Superior temporal gyrus (tissue), 1 donor: Measurements from ENCODE around the gene ISG15.
A peak's percentile ranks its signal among the peaks of the same experiment; 100 is the strongest.
"Not testable (repeated sequence)": the region's sequence is repeated elsewhere in the genome, so short reads cannot be mapped to it uniquely, and the experiment has no call there.

Source experiments
- DNase-seq: peaks from one replicate; pipeline ENCODE4 v3.0.0-alpha.2; 2016; ENCODE audit errors: extremely low spot score

Gene ISG15

DNA sequence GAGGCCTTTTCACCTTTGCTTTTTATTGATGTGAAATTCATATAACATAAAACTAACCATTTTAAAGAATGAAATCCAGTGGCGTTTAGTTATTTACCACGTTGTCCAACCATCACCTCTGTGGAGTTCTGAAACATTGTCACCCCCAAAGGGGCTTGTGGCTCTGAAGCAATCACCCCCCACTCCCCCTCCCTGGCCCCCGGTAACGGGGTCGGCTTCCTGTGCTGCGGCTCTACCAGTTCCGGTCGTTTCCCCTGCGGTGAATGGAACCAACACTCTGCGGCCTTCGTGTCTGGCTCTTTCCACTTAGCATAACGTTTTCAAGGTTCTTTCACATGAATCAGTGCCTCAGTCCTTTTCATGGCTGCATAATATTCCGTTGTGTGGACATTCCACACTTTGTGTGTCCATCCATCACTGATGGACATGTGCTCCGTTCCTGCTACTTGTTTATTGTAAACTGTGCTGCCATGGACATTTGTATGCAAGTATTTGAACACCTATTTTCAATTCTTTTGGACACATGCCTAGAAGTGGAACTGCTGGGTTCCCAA lies 1.8 kb upstream of the ISG15 start:
- no peak for DNase-seq

DNA sequence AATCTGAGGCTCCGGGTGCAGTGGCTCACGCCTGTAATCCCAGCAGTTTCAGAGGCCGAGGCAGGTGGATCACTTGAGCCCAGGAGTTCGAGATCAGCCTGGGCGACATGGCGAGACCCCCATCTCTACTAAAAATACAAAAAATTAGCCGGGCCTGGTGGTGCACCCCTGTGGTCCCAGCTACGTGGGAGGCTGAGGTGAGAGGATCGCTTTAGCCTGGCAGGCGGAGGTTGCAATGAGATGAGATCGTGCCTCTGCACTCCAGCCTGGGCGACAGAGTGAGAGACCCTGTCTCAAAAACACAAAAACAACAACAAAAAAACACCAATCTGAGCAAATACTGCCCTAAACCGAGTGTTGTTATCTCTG lies 577 bp upstream of the ISG15 start:
- DNase-seq = not testable (repeated sequence)

DNA sequence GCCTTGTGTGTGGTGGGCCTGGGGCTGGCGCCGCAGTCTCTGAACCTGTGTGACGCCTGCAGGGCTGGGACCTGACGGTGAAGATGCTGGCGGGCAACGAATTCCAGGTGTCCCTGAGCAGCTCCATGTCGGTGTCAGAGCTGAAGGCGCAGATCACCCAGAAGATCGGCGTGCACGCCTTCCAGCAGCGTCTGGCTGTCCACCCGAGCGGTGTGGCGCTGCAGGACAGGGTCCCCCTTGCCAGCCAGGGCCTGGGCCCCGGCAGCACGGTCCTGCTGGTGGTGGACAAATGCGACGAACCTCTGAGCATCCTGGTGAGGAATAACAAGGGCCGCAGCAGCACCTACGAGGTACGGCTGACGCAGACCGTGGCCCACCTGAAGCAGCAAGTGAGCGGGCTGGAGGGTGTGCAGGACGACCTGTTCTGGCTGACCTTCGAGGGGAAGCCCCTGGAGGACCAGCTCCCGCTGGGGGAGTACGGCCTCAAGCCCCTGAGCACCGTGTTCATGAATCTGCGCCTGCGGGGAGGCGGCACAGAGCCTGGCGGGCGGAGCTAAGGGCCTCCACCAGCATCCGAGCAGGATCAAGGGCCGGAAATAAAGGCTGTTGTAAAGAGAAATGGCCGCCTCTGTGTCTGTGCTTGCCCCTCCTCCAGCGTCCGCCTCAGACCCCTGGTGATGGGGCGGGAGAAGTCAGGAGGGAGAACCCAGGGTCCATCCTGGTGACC lies 788 bp downstream of the ISG15 start:
- DNase-seq = no peak

DNA sequence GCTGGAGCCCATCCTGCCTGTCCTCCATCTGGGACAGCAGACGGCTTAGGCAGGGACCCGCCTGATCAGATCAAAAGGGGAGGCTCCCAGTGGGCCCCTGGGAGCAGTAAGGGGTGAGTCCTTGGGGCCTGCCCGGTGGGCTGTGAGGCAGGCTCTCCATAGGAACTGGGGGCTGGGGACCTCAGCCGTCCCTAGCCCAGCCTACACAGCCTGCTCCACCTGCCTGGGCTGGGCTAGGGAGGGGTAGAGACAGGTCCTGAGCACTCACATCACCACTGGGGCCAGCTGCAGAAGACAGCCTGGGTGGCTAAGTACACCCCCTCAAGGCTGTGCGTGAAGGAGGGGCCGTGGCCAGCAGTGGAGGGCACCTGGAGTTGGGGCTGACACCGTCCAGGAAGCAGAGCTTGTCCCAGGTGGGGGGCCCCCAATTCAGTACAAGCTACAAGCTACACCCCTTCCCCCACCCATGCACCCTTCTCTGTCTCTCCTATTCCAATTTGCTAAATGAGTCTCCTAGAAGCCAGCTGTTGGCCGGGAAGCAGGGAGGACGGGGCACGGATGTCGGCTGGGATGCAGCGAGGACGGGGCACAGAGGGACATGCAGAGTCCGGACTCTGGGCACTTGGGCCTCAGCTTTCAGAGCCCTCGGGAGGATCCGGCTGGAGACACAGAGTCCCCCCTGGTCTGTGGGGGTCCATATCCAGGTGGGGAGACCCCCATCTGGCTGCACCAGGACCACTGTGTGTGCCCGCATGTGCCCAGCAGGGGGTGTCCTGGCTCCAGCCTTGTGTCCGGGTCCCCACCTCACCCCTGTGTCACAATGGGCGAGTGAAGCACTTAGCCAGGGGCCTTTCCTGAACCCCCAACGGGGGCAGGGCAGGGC lies 1.7 kb downstream of the ISG15 start:
- no peak for DNase-seq

DNA sequence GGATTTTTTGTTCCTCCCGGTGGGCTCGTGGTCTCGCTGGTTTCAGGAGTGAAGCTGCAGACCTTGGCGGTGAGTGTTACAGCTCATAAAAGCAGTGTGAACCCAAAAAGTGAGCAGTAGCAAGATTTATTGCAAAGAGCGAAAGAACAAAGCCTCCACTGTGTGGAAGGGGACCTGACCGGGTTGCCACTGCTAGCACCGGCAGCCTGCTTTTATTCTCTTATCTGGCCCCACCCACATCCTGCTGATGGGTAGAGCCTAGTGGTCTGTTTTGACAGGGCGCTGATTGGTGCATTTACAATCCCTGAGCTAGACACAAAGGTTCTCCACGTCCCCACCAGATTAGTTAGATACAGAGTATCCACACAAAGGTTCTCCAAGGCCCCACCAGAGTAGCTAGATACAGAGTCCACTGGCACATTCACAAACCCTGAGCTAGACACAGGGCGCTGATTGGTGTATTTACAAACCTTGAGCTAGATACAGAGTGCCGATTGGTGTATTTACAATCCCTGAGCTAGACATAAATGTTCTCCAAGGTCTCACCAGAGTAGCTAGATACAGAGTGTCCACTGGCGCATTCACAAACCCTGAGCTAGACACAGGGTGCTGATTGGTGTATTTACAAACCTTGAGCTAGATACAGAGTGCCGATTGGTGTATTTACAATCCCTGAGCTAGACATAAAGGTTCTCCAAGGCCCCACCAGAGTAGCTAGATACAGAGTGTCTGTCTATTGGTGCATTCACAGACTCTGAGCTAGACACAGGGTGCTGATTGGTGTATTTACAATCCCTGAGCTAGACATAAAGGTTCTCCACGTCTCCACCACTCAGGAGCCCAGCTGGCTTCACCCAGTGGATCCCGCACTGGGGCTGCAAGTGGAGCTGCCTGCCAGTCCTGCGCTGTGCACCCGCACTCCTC lies 4.4 kb downstream of the ISG15 start:
- DNase-seq = not testable (repeated sequence)

DNA sequence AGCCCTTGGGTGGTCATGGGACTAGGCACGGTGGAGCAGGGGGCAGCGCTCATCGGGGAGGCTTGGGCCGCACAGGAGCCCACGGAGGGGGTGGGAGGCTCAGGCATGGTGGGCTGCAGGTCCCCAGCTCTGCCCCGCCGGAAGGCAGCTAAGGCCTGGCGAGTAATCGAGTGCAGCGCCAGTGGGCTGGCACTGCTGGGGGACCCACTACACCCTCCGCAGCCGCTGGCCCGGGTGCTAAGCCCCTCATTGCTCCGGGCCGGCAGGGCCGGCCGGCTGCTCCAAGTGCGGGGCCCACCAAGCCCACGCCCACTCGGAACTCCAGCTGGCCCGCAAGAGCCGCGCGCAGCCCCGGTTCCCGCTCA lies 5.0 kb downstream of the ISG15 start:
- not testable (repeated sequence) for DNase-seq

DNA sequence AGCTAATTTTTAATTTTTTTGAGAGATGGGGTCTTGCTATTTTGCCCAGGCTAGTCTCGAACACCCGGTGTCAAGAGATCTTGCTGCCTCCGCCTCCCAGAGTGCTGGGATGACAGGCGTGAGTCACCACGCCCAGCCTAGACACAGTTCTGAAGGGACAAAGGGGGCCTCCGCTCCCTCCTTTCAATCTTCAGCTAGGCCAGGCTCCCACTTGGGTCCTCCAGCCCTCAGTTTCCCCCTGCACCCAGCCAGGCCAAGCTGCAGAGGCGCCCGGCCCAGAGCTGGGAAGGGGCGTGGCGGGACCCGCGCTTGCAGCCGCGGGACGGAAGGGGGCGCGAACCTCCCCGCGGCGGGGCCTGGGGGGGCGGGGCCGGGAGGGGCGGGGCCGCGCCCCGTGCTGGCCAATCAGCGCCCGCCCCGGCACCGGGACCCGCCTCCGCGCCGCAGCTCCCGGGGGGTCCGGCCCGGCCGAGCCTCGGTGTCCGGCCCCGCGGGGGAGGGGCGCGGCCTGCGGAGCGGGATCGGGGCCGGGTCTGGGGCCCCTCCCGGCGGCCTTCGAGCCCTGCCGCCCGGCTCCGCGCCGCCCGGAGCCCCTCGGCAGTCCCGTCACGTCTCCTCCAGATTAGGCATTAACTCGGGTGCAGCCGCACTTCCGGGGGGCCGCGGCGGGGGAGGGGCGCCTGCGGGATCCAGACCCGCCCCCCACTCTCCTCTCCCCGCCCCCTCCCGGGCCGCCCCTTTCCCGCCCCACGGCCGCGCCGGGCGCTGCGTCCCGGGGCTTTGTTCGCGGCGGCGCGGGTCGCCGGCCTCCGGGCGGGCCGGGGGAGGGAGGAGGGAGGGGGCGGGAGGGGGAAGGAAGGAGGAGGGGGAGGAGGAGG lies 6.1 kb downstream of the ISG15 start:
- peak; percentile 72 for DNase-seq

DNA sequence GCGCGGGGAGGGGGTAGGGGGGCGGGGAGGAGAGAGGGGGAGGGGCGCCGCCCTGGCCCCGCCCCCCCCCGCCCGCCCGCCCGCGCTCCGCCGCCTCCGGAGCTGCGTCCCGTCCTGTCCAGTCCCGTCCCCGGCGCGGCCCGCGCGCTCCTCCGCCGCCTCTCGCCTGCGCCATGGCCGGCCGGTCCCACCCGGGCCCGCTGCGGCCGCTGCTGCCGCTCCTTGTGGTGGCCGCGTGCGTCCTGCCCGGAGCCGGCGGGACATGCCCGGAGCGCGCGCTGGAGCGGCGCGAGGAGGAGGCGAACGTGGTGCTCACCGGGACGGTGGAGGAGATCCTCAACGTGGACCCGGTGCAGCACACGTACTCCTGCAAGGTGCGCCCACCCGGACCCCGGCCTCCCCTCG lies 6.7 kb downstream of the ISG15 start, which contains the start of gene AGRN:
Gene AGRN (plus strand): TSS at position 121 of the 405 bp plus-strand sequence. CDS start 53 bp downstream, at position 174.
- DNase-seq = no peak

DNA sequence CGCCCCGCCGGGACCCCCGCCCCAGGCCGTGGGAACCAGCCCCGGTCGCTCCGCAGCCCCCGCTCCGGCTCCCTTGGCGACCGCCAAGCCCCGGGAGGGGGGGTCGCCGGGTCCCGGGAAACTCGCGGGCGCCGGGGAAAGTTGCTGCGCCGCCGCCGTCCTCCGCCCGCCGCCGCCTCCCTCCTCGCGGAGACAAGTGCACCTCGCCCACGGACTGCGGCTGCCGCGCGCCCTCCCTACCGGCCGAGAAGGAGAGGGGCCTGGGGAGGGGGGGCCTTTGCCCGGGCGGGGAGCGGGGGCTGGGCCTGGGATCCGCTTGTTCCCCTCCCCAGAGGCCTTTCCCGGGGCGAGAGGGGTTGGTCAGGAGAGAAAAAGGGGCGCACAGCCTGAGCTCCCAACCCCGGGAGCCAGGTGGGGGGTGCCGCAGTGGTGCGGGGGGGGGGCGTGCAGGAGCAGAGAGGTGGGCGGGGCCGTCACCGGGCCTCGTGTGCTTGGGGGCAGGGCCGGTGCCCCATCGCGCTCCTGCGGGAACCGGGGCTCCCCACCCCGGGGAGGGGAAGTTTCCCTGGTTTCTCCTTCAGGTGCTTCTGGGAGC lies 7.2 kb downstream of the ISG15 start:
- no peak for DNase-seq

DNA sequence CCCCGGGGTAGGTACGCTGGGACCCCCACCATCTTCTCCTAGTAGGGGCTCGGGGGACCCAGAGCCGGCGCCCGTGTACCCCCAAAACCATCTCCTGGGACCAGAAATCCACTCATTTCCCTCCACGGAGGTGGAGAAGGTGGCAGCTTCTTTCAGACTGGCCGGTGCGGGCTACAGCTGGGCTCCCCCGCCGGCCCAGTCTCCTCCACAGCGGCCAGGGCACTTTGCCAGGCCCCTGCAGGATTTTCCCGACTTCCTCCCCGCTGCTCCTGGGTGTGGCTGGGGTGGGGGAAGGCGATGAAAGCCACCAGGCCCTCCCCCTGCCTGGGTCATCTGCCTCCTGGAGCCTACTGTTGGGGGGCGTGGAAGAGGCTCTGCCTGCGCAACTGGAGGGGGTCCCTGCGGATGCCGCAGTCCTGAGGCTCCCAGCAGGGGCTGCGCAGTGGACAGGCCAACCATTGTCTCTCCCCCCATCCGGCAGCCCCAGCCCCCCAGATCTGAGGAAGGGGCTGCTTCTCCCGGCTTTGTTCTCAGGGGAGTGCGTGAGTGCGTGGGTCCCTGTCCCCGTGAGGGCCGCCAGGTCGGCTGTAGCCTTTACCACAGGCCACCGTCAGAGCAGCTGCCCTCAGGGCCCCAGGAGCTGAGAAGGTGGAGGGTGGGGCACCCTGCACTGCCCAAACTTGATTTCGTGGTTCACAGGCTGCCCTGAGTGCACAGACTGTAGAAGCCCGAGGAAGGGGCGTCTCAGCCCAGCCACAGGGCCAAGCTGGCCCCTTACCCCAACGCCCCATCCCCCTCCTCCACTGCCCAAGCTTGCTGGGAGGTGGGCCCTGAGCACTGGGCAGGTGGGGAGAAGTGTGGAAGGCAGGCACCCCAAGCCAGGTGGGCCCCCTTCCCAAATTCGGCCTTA lies 8.0 kb downstream of the ISG15 start:
- no peak for DNase-seq

DNA sequence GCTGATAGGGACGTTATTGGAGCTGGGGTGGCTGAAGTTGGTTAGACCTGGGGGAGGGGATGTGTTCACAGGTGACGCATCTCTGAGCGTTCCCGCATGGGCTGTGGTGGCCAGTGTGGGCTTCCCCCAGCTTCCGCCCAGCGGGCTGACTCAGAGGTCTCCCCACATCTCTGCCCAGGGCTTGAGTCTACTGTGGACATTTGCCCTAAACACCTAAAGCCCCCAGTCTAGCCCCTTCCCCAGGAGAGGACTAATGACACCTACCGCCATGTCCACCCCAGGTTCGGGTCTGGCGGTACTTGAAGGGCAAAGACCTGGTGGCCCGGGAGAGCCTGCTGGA lies 8.6 kb downstream of the ISG15 start:
- DNase-seq = no peak

DNA sequence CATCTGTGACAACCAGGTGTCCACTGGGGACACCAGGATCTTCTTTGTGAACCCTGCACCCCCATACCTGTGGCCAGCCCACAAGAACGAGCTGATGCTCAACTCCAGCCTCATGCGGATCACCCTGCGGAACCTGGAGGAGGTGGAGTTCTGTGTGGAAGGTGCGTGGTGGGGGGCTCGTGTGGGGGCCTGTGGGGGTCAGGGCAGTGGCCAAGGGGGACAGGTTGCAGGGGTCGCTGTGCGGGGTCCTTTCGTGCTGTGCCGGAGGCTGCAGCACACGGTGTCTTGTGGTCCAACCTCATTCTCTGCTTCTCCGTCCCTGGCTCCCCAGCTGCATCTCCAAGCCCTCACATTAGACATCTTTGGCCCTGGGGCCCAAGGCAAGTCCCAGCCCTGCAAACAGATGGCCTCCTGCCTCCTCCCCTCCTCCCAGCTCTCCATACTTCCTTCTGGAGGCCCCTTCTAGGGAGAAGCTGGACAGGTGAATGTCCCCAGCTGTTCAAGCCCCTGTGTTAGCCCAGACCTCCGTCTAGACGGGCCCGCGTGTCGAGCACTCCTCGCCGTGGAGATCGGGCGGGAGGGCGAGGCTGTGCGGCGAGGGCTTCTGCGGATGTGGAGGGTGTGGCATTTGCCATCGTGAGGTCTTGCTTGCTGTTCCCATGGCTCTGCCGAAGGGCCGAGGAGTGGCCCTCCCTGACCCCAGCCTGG lies 9.2 kb downstream of the ISG15 start:
- no peak for DNase-seq

DNA sequence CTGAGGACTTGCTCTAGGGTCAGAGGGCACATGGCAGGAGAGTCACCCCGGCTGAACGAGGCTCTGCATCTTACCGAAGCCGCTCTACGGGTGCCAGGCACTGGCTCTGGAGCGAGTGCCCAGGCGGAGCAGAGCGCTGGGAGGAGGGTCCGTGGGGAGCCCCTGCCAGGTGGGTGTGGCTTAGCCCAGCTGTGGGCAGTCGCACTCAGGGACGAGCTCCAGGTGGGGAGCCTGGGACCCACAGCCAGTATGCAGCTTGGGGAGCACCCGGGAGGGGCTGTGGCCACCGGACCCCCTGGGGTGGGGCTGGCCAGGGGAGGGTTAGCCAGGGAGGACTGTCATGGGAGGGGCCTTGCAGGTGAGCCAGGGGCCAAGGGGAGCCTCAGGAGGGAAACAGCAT lies 10.4 kb downstream of the ISG15 start:
- no peak for DNase-seq

DNA sequence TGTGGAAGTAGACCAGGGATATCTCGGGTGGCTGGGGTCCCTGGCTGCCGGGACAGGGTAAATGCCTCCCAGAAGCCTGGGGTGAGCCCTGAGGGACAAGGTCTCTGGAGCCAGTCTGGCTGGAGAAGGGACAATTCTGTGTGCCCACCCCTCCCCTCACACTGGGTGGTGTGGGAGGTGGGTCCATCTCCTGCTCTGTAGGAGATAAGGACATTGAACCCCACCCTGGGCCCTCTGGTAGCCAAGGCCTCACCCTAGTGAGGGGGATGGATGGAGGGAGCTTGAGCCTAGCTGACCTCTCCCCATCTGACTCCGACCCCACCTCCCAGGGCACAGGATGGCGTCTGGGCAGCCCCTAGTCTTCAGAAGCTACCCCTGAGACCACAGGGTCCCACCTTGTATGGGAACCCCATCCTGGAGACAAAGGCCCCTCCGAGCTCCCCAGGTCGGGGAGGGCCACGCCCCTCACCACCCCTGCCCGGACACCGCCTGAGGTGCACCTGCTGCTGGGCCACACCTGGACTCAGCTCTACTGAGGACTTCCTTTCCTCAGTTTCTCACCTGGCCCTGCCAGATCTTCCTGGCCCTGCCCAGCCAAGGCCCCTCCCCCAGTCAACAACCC lies 11.0 kb downstream of the ISG15 start:
- no peak for DNase-seq

DNA sequence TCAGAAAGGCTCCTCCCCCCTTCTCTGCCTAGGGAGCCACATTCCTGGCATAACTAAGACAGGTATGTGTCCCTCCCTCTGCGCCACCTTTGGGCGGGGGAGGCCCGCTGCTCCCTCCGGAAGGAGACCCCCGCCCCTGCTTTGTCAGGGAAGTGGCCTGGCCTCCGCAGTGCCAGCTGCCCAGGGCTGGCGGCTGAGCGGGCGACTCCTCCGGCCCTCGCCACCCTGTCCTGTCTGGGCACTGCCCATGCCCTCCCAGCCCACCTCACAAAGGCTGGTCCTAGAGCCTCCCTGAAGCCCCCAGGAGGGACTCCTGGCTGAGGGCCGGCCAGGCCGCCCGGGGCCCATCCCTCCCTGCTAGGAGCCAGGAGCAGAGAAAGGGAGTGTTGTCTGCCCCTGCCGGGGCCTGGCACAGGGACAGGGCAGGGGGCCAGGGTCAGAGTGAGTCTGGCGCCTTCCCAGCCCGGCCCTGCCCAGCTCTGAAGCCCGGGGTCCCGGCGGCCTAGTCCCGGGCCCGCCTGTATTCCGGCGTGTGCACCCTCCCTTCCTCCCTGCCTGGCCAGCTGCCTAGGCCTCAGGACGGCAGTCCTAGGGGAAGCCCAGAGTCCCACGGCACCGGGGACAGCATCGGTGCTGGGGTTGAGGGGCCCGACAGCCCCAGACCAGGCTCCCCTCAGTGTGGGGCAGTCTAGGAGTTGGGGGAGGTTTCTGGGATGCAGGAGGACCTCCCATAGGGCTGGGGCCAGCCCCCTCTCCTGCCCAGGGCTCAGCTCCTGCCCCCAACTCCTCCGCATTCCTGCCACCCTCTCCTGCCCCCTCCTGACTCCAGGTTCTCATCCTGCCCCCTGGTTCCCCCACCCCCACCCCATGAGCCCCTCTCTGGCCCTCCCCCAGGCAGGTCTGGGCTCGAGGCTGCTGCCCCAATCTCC lies 11.7 kb downstream of the ISG15 start:
- DNase-seq = no peak

DNA sequence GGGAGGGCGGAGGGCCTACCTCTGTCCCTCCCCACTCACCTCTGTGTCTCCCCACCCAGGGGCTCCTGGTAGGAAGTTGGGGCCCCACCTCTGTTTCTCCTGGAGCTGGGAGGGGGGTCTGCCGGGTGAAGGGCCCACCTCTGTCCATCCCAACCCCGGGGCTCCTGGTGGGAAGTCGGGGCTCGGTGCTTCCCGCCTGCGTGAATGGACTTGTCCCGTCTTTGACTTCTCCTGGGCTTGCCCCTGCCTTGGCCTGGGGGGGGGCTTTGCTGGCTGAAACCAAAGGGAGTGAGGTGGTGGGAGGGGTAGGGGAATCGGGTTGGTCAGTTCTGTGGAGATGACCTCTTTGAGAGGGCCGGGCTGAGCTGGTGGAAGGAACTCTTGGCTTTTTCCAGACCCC lies 12.4 kb downstream of the ISG15 start:
- DNase-seq = no peak
